HepG2 (cell line): ENCODE measurements around the gene DIAPH3.

ENCODE experiments used
- CEBPB ChIP-seq: IDR thresholded peaks from 2 replicates; pipeline ENCODE4 v1.6.1; 2011; ENCODE audit warnings: low read depth, low read length, improper control_type of control experiment, borderline replicate concordance
- MAFK ChIP-seq, 2 experiments: IDR thresholded peaks in 1 of 2; conservative IDR thresholded peaks in 1 of 2; 2 replicates each; pipeline ENCODE4 v1.6.1; 2011; ENCODE audit warnings: improper control_type of control experiment in 2 of 2, low read length in 2 of 2
- NR2F1 ChIP-seq, 2 experiments: fragments of 450-650 bp in 1 of 2; formaldehyde crosslinking in 1 of 2; IDR thresholded peaks; 2 replicates each; pipeline versions ENCODE4 v1.5.0 to v1.6.1; 2016 to 2020; ENCODE audit warnings: mild to moderate bottlenecking in 1 of 2, missing compliant biosample characterization in 1 of 2, missing genetic modification reagents in 1 of 2, moderate library complexity in 1 of 2
- SOX5 ChIP-seq: IDR thresholded peaks from 2 replicates; pipeline ENCODE4 v1.6.1; 2016; ENCODE audit warnings: borderline replicate concordance
- SOX6 ChIP-seq, 2 experiments: fragments of 450-650 bp in 1 of 2; sonication (generic) in 1 of 2; formaldehyde crosslinking in 1 of 2; IDR thresholded peaks; 2 replicates each; pipeline versions ENCODE4 v1.4.0 to v1.6.1; 2017 to 2020; ENCODE audit warnings: antibody characterized with exemption in 1 of 2, mild to moderate bottlenecking in 1 of 2, missing genetic modification reagents in 1 of 2
- TARDBP ChIP-seq: sonication (generic); formaldehyde crosslinking; IDR thresholded peaks from 2 replicates; pipeline ENCODE4 v1.8.0; 2022; ENCODE audit warnings: mild to moderate bottlenecking, missing genetic modification reagents
- ZMYM3 ChIP-seq: sonication (generic); formaldehyde crosslinking; IDR thresholded peaks from 2 replicates; pipeline ENCODE4 v1.5.1; 2020; ENCODE audit warnings: mild to moderate bottlenecking, missing genetic modification reagents
- ZNF207 ChIP-seq: fragments of 450-650 bp; IDR thresholded peaks from 2 replicates; pipeline ENCODE4 v1.6.1; 2016; ENCODE audit warnings: antibody characterized with exemption, borderline replicate concordance
- ZNF335 ChIP-seq: sonication (generic); formaldehyde crosslinking; IDR thresholded peaks from 2 replicates; pipeline ENCODE4 v1.4.0; 2020; ENCODE audit warnings: missing genetic modification reagents
- TF ChIP-seq, protein P1 (sequence below), 2 experiments: sonication (generic) in 1 of 2; formaldehyde crosslinking in 1 of 2; IDR thresholded peaks; 2 replicates each; pipeline versions ENCODE4 v1.5.1 to v1.6.1; 2011 to 2020; ENCODE audit warnings: borderline replicate concordance in 1 of 2, low read depth in 1 of 2, low read length in 1 of 2, mild to moderate bottlenecking in 1 of 2, missing genetic modification reagents in 1 of 2, moderate library complexity in 1 of 2
- TF ChIP-seq, protein P2 (sequence below): sonication (generic); formaldehyde crosslinking; conservative IDR thresholded peaks from 2 replicates; pipeline ENCODE4 v1.8.0; 2022; ENCODE audit warnings: missing genetic modification reagents

DNA sequence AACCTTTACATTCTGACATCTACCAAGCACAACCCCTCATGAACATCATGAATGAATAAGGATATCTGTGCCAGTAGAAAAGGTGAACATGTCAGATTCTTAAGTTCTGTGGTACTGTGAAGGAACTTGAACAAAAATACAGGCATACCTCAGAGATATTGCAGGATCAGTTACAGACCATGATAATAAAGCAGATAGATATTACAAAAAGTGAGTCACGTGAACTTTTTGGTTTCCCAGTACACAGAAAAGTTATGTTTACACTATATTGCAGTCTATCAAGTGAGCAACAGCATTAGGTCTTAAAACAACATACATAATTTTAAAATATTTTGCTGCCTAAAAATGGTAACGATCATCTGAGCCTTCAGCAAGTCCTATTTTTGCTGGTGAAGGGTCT, 101.2 kb downstream of the DIAPH3 start:
- TF ChIP-seq TARDBP (no peak), ZNF207 (no peak), ZMYM3 (no peak), ZNF335 (no peak), CEBPB (no peak), SOX5 (CRISPR knock-in tag) (no peak), SOX6 (IDR thresholded peaks at IDR 0.05) (no peak), SOX6 (CRISPR knock-in tag; IDR thresholded peaks at IDR 0.05) (no peak), NR2F1 (CRISPR knock-in tag; IDR thresholded peaks at IDR 0.05) (no peak), MAFK (conservative IDR thresholded peaks at IDR 0.05 in 1 of 2, IDR thresholded peaks at IDR 0.05 in 1 of 2; ENCODE audit: low read length in 2 of 2) (no peak)
- TF ChIP-seq, protein P1, sequence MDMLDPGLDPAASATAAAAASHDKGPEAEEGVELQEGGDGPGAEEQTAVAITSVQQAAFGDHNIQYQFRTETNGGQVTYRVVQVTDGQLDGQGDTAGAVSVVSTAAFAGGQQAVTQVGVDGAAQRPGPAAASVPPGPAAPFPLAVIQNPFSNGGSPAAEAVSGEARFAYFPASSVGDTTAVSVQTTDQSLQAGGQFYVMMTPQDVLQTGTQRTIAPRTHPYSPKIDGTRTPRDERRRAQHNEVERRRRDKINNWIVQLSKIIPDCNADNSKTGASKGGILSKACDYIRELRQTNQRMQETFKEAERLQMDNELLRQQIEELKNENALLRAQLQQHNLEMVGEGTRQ (IDR thresholded peaks at IDR 0.05; ENCODE audit: low read depth, low read length) = no peak
- TF ChIP-seq, protein P1 (CRISPR knock-in tag; IDR thresholded peaks at IDR 0.05; ENCODE audit: borderline replicate concordance) = no peak
- TF ChIP-seq, protein P2, sequence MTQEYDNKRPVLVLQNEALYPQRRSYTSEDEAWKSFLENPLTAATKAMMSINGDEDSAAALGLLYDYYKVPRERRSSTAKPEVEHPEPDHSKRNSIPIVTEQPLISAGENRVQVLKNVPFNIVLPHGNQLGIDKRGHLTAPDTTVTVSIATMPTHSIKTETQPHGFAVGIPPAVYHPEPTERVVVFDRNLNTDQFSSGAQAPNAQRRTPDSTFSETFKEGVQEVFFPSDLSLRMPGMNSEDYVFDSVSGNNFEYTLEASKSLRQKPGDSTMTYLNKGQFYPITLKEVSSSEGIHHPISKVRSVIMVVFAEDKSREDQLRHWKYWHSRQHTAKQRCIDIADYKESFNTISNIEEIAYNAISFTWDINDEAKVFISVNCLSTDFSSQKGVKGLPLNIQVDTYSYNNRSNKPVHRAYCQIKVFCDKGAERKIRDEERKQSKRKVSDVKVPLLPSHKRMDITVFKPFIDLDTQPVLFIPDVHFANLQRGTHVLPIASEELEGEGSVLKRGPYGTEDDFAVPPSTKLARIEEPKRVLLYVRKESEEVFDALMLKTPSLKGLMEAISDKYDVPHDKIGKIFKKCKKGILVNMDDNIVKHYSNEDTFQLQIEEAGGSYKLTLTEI (CRISPR knock-in tag) = no peak
